Measurements from ENCODE around the gene UQCC3. TPM values are rescaled to one million over a fixed set of nuclear protein-coding genes. Genes with fewer than 3 reads are reported as not detected.

UQCC3 gene
- total and polyA plus RNA-seq, 2 donors: 3.4 to 13.3 TPM

DNA sequence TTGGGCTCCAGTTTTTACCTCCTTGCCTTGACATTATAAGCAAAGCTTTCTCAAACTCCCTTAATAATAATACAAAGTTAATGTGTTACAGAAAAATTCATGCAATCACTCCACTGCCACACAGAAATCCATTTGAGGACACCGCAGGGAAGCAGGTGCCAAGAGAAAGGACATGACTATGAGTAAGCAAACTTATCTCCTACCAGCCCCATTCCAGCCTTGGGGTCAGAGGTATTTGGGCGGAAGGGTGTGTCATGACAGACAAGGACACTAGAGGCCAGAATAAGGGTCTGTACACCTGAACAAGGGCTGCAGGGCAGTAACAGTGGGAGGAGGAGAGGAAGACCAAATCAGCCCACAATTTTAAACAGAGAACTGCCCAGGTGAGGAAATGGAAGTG is 41.9 kb downstream of the UQCC3 start:
- no peak overlapping the region for H3K4me3 ChIP-seq (ENCODE audit: low read depth, low read length)
- H3K27ac ChIP-seq (ENCODE audit: low read depth): no peak overlapping the region
- DNase-seq (ENCODE audit: extremely low spot score): no peak
- H3K4me1 ChIP-seq (ENCODE audit: insufficient read depth): no peaks in the 10 kb centered on the region
- WGBS: 88% methylated on average over 2 of the region's 2 CpGs
- peaks cover 10% of the 10 kb centered on the region for H3K36me3 ChIP-seq (ENCODE audit: insufficient read depth)

DNA sequence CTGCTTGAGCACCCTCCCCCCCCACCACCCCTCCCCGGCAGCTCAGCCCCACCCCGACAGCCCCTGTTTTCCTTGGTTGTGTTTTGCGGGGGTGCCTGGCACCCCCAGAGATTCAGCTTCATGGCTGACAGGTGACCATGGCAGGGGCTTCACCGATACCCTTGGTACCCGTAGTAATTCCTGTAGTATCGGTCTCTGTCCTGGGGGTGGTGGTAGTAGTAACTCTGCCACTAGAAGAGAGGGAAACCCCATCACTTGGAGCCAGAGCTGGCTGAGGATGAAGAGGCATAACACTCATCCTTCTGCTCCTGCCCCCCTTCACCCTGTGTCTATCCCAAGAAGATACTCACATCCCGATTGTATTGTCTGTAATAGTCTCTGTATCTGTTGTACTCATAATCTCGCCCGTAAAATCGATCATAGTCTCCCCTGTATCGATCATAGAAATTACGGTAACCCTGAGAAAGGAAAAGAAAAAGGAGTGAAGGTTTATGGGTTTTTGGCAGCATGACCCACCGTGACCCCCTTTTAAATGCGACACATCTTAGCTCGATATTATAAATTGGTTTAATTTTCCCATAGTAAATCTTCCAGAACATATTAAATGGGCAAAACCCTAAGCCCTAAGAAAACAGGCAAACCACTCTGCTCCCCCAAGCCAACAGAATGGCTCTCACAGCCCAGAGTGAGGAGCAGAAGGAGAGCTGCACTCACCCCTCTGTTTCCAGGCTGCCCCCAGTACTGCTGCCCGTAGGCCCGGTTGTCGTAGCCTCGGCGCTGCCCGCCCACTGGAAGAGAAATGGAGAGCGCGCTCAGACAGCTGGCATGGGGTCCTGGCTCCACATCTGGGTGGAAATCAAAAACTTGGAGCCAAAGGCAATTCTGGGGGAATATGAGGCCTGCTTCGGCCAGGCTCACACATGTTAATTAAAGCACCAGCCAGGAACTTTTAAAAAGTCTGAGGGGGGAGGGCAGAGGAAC is 44.0 kb downstream of the UQCC3 start:
- DNase-seq (ENCODE audit: extremely low spot score): no peak
- WGBS: 90% methylated on average over 24 of the region's 24 CpGs
- Histone ChIP-seq H3K4me1 (ENCODE audit: insufficient read depth) (no peaks in the 10 kb centered on the region), H3K36me3 (ENCODE audit: insufficient read depth) (peaks cover 17% of the 10 kb centered on the region), H3K4me3 (ENCODE audit: low read depth, low read length) (no peak overlapping the region), H3K27ac (ENCODE audit: low read depth) (no peak overlapping the region)

DNA sequence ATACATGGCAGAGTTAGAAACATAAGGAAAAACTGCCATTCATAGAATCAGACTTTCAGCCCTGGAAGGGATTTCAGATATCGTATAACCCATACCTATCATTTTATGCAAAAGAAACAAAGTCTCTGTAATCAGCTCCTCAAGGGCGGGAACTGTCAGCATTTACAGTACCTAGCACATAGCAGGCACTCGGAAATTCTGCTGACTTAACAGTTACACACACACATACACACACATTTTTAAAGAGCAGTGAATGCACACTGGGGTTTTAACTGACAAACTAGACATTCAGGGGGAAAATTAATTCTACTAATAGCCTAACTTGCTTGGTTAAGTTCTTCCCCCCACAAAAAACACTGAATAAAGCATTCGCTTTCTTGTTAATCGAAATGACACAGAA is 44.7 kb downstream of the UQCC3 start:
- Histone ChIP-seq H3K4me1 (ENCODE audit: insufficient read depth) (no peaks in the 10 kb centered on the region), H3K27ac (ENCODE audit: low read depth) (no peak overlapping the region), H3K4me3 (ENCODE audit: low read depth, low read length) (no peak overlapping the region), H3K36me3 (ENCODE audit: insufficient read depth) (peaks cover 22% of the 10 kb centered on the region)
- 89% methylated on average over 5 of the region's 5 CpGs for WGBS
- no peak for DNase-seq (ENCODE audit: extremely low spot score)

DNA sequence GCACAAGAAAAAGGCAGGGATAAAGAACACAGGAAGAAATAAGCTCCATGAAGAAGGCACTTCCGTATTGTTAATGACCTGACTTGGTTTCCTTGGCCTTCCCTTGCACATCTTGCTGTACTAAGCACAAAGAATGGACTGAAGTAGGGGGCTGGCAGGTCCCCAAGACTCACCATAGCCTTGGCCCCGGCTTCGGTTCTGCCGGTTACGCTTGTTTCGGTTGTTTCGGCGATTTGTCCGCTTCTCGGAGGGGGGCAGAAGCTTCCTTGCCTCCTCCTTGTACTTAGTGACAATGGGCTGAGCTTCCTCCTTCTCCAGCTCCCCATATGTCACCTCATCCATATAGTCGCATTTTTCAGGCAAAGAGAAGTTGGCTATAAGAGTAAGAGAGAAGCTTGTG is 45.3 kb downstream of the UQCC3 start:
- DNase-seq (ENCODE audit: extremely low spot score): no peak
- H3K4me1 ChIP-seq (ENCODE audit: insufficient read depth): no peaks in the 10 kb centered on the region
- no peak overlapping the region for H3K27ac ChIP-seq (ENCODE audit: low read depth)
- WGBS: 95% methylated on average over 11 of the region's 11 CpGs
- peaks cover 22% of the 10 kb centered on the region for H3K36me3 ChIP-seq (ENCODE audit: insufficient read depth)
- H3K4me3 ChIP-seq (ENCODE audit: low read depth, low read length): no peak overlapping the region

DNA sequence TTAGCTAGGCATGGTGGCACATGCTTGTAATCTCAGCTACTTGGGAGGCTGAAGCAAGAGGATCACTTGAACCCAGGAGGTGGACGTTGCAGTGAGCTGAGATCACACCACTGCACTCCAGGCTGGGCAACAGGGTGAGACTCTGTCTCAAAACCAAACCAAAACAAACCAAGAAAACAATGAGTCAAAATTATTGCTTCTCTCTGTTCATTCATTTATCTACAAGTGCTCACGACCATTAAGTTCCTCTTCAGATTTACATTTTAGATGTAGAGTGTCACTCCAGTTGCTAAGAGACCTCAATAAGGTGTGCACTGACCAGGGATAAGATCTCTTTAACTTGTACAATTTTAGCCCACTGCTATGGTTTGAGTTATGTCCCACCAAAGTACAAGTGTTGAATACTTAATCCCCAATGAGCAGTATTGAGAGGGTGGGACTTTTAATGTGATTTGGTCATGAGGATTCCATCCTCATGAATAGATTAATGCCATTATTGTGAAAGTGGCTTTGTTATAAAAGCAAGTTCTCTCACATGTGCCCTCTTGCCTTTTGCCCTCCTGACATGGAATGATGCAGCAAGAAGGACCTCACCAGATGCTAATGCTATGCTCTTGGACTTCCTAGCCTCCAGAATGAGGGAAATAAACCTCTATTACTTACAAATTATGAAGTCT is 48.0 kb downstream of the UQCC3 start:
- 78% methylated on average over 2 of the region's 2 CpGs for WGBS
- H3K4me1 ChIP-seq (ENCODE audit: insufficient read depth): peaks cover 4% of the 10 kb centered on the region
- DNase-seq (ENCODE audit: extremely low spot score): no peak
- peaks cover 27% of the 10 kb centered on the region for H3K36me3 ChIP-seq (ENCODE audit: insufficient read depth)
- no peak overlapping the region for H3K4me3 ChIP-seq (ENCODE audit: low read depth, low read length)
- no peak overlapping the region for H3K27ac ChIP-seq (ENCODE audit: low read depth)

DNA sequence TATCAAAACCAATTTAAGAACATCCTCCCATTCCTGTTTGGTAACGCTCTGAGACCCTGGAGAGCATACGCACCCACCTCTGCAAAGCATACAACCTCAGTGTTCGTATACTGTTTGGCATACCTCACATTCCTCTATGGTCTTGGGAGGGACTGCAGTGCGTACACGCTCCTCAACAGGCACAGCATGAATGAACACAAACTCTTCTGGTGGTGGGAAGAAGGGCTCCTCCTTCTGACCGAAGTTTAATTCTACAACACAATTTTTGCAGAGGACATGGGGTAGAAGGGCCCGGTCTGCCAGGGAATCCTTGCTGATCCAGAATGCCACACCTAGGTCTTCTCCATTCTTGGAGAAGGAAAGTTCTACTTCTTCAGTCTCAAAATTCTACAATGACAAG is 50.5 kb downstream of the UQCC3 start:
- Histone ChIP-seq H3K4me1 (ENCODE audit: insufficient read depth) (peaks cover 4% of the 10 kb centered on the region), H3K4me3 (ENCODE audit: low read depth, low read length) (no peak overlapping the region), H3K27ac (ENCODE audit: low read depth) (no peak overlapping the region), H3K36me3 (ENCODE audit: insufficient read depth) (peaks cover 20% of the 10 kb centered on the region)
- WGBS: 66% methylated on average over 7 of the region's 7 CpGs
- DNase-seq (ENCODE audit: extremely low spot score): no peak

Small RNA genes lying within 50 kb of the gene (small RNA-seq; reads per million reads assigned to genes)
- not detected for gene SNORA57

Other genes starting within 250 kb of the UQCC3 start
- 554 TPM for gene AHNAK, start 124.9 kb upstream of the UQCC3 start, total RNA-seq
- gene AHNAK, start 124.9 kb upstream of the UQCC3 start, polyA plus RNA-seq: 200 TPM
- gene EEF1G, start 97.8 kb upstream of the UQCC3 start, total RNA-seq: 863 TPM
- gene EEF1G, start 97.8 kb upstream of the UQCC3 start, polyA plus RNA-seq: 1,468 TPM
- gene TUT1, start 80.2 kb upstream of the UQCC3 start, total RNA-seq: 5.1 TPM
- gene TUT1, start 80.2 kb upstream of the UQCC3 start, polyA plus RNA-seq: 14.3 TPM
- gene MTA2, start 69.8 kb upstream of the UQCC3 start, total RNA-seq: 75.2 TPM
- gene MTA2, start 69.8 kb upstream of the UQCC3 start, polyA plus RNA-seq: 52.8 TPM
- gene EML3, start 58.9 kb upstream of the UQCC3 start, total RNA-seq: 12.9 TPM
- gene EML3, start 58.9 kb upstream of the UQCC3 start, polyA plus RNA-seq: 47.7 TPM
- gene ROM1, start 58.4 kb upstream of the UQCC3 start, total RNA-seq: 1.3 TPM
- gene ROM1, start 58.4 kb upstream of the UQCC3 start, polyA plus RNA-seq: 18.9 TPM
- 9.7 TPM for gene B3GAT3, start 49.7 kb upstream of the UQCC3 start, total RNA-seq
- gene B3GAT3, start 49.7 kb upstream of the UQCC3 start, polyA plus RNA-seq: 37.7 TPM
- 93.9 TPM for gene GANAB, start 25.1 kb upstream of the UQCC3 start, total RNA-seq
- 152 TPM for gene GANAB, start 25.1 kb upstream of the UQCC3 start, polyA plus RNA-seq
- gene INTS5, start 18.4 kb upstream of the UQCC3 start, total RNA-seq: 7.9 TPM
- 16.6 TPM for gene INTS5, start 18.4 kb upstream of the UQCC3 start, polyA plus RNA-seq
- 10.9 TPM for gene C11orf98, start 6.5 kb upstream of the UQCC3 start, total RNA-seq
- gene C11orf98, start 6.5 kb upstream of the UQCC3 start, polyA plus RNA-seq: 72.1 TPM
- 5.0 TPM for gene CSKMT, start 6.4 kb upstream of the UQCC3 start, total RNA-seq
- 9.5 TPM for gene CSKMT, start 6.4 kb upstream of the UQCC3 start, polyA plus RNA-seq
- gene LBHD1, start 594 bp downstream of the UQCC3 start, total RNA-seq: 3.1 TPM
- gene LBHD1, start 594 bp downstream of the UQCC3 start, polyA plus RNA-seq: 2.8 TPM
- 34.5 TPM for gene UBXN1, start 7.4 kb downstream of the UQCC3 start, total RNA-seq
- 206 TPM for gene UBXN1, start 7.4 kb downstream of the UQCC3 start, polyA plus RNA-seq
- 10.9 TPM for gene LRRN4CL, start 17.9 kb downstream of the UQCC3 start, total RNA-seq
- gene LRRN4CL, start 17.9 kb downstream of the UQCC3 start, polyA plus RNA-seq: 16.7 TPM
- 25.6 TPM for gene BSCL2, start 35.8 kb downstream of the UQCC3 start, total RNA-seq
- 52.6 TPM for gene BSCL2, start 35.8 kb downstream of the UQCC3 start, polyA plus RNA-seq
- gene GNG3, start 36.0 kb downstream of the UQCC3 start, total RNA-seq: 0.37 TPM
- gene GNG3, start 36.0 kb downstream of the UQCC3 start, polyA plus RNA-seq: 0.96 TPM
- 25.9 TPM for gene HNRNPUL2, start 55.8 kb downstream of the UQCC3 start, total RNA-seq
- gene HNRNPUL2, start 55.8 kb downstream of the UQCC3 start, polyA plus RNA-seq: 50.4 TPM
- 35.6 TPM for gene TTC9C, start 56.8 kb downstream of the UQCC3 start, total RNA-seq
- gene TTC9C, start 56.8 kb downstream of the UQCC3 start, polyA plus RNA-seq: 27.3 TPM
- gene ZBTB3, start 82.5 kb downstream of the UQCC3 start, total RNA-seq: 10.5 TPM
- gene ZBTB3, start 82.5 kb downstream of the UQCC3 start, polyA plus RNA-seq: 3.2 TPM
- gene POLR2G, start 89.9 kb downstream of the UQCC3 start, total RNA-seq: 46.4 TPM
- gene POLR2G, start 89.9 kb downstream of the UQCC3 start, polyA plus RNA-seq: 107 TPM
- gene TAF6L, start 99.7 kb downstream of the UQCC3 start, total RNA-seq: 8.5 TPM
- gene TAF6L, start 99.7 kb downstream of the UQCC3 start, polyA plus RNA-seq: 21.9 TPM
- 26.2 TPM for gene TMEM179B, start 115.7 kb downstream of the UQCC3 start, total RNA-seq
- 64.1 TPM for gene TMEM179B, start 115.7 kb downstream of the UQCC3 start, polyA plus RNA-seq
- gene TMEM223, start 120.3 kb downstream of the UQCC3 start, total RNA-seq: 16.7 TPM
- gene TMEM223, start 120.3 kb downstream of the UQCC3 start, polyA plus RNA-seq: 21.3 TPM
- gene NXF1, start 133.8 kb downstream of the UQCC3 start, total RNA-seq: 32.4 TPM
- 103 TPM for gene NXF1, start 133.8 kb downstream of the UQCC3 start, polyA plus RNA-seq
- 30.0 TPM for gene STX5, start 160.4 kb downstream of the UQCC3 start, total RNA-seq
- 32.0 TPM for gene STX5, start 160.4 kb downstream of the UQCC3 start, polyA plus RNA-seq
- not detected for gene TEX54, start 161.2 kb downstream of the UQCC3 start, total RNA-seq
- not detected for gene TEX54, start 161.2 kb downstream of the UQCC3 start, polyA plus RNA-seq
- gene WDR74, start 167.9 kb downstream of the UQCC3 start, total RNA-seq: 31.1 TPM
- 47.1 TPM for gene WDR74, start 167.9 kb downstream of the UQCC3 start, polyA plus RNA-seq
- gene SLC3A2, start 209.2 kb downstream of the UQCC3 start, total RNA-seq: 45.0 TPM
- 126 TPM for gene SLC3A2, start 209.2 kb downstream of the UQCC3 start, polyA plus RNA-seq
- 0.53 TPM for gene CHRM1, start 249.7 kb downstream of the UQCC3 start, total RNA-seq
- 0.46 TPM for gene CHRM1, start 249.7 kb downstream of the UQCC3 start, polyA plus RNA-seq

All from urinary bladder (tissue), 4 donors.